Testis (tissue), 2 donors: Measurements from ENCODE around the gene TLK2.
"Not testable (repeated sequence)": the region's sequence is repeated elsewhere in the genome, so short reads cannot be mapped to it uniquely, and the experiment has no call there.

Source experiments
- CTCF ChIP-seq, 3 experiments: fragments of 450-650 bp in 2 of 3; fragments of 200-600 bp in 1 of 3; sonication (generic) in 1 of 3; IDR thresholded peaks; one replicate each; pipeline ENCODE4 v1.5.1; 2016 to 2019; ENCODE audit warnings: antibody characterized with exemption in 3 of 3, mild to moderate bottlenecking in 2 of 3, moderate library complexity in 1 of 3
- POLR2A ChIP-seq: fragments of 450-650 bp; IDR thresholded peaks from one replicate; pipeline ENCODE4 v1.6.1; 2017; ENCODE audit warnings: antibody characterized with exemption, mild to moderate bottlenecking, moderate library complexity

- TF ChIP-seq CTCF (IDR thresholded peaks at IDR 0.05); POLR2A: not testable (repeated sequence)
Measured at GRCh38 chr17:62558941-62559340, 80.3 kb downstream of the TLK2 start.
